H1 (cell line): Measurements from ENCODE around the gene SBK1. TPM values are rescaled to one million over a fixed set of nuclear protein-coding genes. Genes with fewer than 3 reads are reported as not detected.

ENCODE experiments used
- RFX5 ChIP-seq: IDR thresholded peaks from 2 replicates; pipeline ENCODE4 v1.6.1; 2011; ENCODE audit warnings: low read depth, low read length, improper control_type of control experiment, borderline replicate concordance
- TAF1 ChIP-seq: IDR thresholded peaks from 2 replicates; pipeline ENCODE4 v1.6.1; 2011; ENCODE audit warnings: mild to moderate bottlenecking, low read depth, low read length
- polyA plus RNA-seq, 7 experiments: library from polyadenylated mRNA; depleted of rRNA in 3 of 7; stranded (reverse) in 5 of 7; unstranded in 2 of 7; fragments of >200 nt in 5 of 7; fragments of 200-250 nt in 2 of 7; gene quantifications; 1 replicate in 5 of 7; 2 replicates in 1 of 7; 4 replicates in 1 of 7; pipeline versions ENCODE4 v1.2.1 to v1.2.3, GENCODE V29; 2011 to 2013; ENCODE audit warnings: missing spikeins in 2 of 7, mixed read lengths in 2 of 7
- total RNA-seq: library from RNA; stranded (reverse); fragmentation: NEBNext Ultra II Directional; extraction: Animal tissue kit (Norgen Biotek cat#: 25700); gene quantifications from 2 replicates; pipeline ENCODE4 v1.2.1, GENCODE V29; 2021

Gene SBK1
- total and polyA plus RNA-seq, 2 of the 8 experiments (the other 6 are each of a cell fraction or from before 2014, with no cell fraction given): 18.2 to 73.9 TPM

DNA sequence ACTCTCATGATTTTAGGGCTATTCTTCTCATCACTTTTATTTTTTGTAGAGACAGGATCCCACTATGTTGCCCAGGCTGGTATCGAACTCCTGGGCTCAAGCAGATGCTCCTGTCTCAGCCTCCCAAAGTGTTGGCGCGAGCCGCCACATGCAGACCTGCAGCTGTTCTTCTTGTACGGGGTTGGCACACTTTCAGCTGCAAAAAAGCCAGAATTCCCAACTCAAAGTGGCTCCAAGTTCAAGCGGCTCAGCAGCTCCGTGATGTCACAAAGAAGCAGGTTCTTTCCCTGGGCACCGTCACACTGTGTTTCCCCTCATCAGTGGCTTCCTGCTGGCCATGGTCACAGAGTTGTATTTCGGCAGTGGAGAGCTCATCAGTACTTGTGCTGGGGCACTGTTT is 6.7 kb upstream of the SBK1 start (continued):
- TF ChIP-seq RFX5 (no peak), TAF1 (no peak)
- TF ChIP-seq, all 59 proteins: peak for 0
